ENCODE results near the gene SEC24B.

- TF ChIP-seq POLR2A (IDR thresholded peaks at IDR 0.05) (no peak), CTCF (IDR thresholded peaks at IDR 0.05) (no peak)
Observed at GRCh38 chr4:109462802-109463201, 29.2 kb downstream of the SEC24B start.

Data from thyroid gland (tissue), 4 donors.